GM18520 (cell line): ENCODE results near the gene OR10K2.
"Not testable (repeated sequence)": the region's sequence is repeated elsewhere in the genome, so short reads cannot be mapped to it uniquely, and the experiment has no call there.

Experiments
- ATAC-seq: cut with Tn5 transposase; IDR thresholded peaks from one replicate; pipeline ENCODE4 v1.9.1; 2021; ENCODE audit not compliant: unreplicated experiment

The OR10K2 gene, protein sequence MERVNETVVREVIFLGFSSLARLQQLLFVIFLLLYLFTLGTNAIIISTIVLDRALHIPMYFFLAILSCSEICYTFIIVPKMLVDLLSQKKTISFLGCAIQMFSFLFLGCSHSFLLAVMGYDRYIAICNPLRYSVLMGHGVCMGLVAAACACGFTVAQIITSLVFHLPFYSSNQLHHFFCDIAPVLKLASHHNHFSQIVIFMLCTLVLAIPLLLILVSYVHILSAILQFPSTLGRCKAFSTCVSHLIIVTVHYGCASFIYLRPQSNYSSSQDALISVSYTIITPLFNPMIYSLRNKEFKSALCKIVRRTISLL

DNA sequence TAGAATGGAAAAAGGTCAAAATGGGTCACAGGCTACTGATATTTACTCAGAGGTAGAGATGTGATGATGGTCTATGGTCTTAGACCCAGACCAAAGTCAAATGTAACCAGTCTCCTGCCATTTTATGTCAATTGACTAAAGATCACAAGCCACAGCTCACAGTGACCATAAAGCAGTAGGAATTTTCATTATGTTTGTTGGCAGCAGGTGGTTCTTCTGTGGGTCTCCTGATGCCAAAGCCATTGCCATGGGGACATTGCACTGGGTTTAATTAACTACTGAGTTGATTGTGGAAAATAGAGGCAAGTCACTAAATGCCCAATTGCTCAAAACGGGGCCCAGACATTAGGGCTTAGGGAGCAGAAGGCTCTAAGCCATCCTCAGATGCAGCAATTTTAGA is at the start of gene OR10K2:
Gene OR10K2, minus strand, starts transcription at position 101 of the 400 bp plus-strand sequence. CDS start 5,371 bp downstream, outside the sequence.
- ATAC-seq: no peak

DNA sequence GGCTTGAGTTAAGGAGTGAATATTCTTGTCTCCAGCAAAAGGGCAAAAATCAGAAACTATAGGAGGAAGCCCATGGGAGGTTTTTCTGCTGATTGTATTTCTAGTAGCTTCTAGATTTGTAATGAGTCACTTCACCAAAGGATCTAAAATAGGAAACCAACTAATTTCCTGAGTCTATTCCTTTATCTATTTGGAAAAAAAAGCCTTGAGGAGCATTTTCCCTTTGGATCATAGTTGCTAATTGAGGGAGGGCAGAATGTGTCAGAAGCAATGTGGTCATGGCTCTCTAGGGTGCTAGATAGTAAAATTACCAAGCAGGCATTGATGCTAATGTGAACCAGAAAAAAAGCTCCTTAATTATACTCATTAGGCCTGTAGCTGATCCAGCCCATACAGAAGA is 45.9 kb upstream of the OR10K2 start, which contains the start of gene OR10R2:
Gene OR10R2, plus strand, starts transcription at position 301 of the 400 bp plus-strand sequence. CDS start 106 bp downstream, outside the sequence.
- no peak for ATAC-seq

DNA sequence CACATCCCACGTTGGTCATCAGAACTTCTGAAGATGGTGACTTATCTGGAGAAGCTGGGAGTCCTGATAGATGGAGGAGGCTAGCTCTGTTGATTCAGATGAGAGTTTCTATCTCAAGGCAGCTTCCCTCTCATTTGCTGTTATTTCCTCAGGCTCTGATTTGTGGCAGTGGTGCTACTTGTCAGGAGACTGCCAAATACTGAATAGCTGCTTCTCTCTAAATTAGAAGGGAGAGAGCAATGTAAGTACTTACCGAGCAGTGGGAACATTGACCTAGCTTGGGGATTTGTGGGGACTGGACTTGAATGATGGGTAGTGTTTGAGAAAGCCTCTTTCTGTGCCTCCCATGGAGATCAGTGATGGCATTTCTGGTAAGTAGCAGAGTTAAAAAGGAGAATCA is 35.5 kb upstream of the OR10K2 start, which contains the start of gene OR10K1:
Gene OR10K1, plus strand, starts transcription at position 301 of the 400 bp plus-strand sequence. CDS start 3,728 bp downstream, outside the sequence.
- ATAC-seq: no peak

DNA sequence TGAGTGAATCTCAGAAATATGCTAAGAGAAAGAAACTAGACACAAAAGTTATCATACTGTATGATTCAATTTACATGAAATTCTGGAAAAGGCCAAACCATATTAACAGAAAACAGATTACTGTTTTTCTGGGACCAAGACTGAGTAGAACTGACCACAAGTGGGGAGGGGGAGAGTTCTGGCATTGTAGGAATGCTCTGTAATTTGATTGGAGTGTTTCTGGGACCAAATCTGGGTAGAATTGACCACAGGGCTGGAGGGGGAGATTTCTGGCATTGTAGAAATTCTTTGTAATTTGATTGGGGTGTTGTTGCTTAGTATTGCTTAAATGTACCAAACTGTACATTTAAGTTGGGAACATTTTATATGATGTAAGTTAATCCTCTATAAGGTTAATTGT is 32.2 kb upstream of the OR10K2 start:
- no peak for ATAC-seq

DNA sequence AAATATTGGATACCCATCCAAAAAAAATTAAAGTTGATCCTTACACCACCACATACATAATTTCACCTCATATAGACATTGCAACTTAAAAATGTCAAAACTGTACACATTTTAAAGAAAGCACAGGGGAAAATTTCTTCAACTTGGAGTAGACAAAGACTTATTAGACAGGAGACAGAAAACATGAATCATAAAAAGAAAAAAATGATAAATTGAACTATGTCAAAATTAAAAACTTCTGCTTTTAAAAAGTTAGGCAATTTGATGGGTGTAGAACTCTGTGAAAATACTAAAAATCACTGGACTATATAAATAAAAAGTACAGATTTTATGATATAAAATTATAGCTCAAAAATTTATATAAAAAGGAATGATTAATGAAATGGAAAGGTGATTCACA is 31.2 kb upstream of the OR10K2 start:
- ATAC-seq: no peak

DNA sequence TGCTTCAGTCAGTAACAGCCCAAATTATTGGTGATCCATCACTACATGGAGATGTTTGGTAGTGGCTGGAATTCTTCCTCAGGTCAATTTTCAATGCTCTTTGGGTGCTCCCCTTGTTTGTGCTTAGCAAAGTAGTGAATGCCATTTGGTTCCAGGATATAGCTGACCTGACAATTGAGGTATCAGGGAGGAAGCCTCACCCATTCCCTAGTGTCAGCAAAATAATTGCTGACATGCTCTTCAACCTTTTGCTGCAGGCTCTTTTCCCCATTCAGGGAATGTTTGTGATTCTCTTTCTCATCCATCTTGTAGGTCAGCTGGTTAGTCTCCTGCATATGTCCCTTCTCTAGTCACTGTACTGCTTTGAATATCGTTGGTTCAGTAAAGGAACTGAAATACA is 28.5 kb upstream of the OR10K2 start:
- ATAC-seq: no peak

DNA sequence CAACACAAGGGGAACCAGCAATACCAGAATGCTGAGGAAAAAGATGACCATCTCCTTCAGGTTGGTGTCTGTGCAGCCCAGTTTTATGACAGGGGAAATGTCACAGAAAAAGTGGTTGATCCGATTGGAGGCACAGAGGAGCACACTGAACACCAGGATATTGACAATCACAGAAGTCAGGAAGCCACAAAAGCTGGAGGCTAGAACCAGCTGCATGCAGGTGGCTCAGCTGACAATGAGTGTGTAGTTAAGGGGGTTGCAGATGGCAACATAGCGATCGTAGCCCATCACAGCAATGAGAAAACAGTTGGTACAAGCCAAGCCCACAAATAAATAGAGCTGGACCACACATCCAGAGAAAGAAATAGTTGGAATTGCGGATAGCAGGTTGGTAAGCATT is 19.3 kb upstream of the OR10K2 start:
- no peak for ATAC-seq

DNA sequence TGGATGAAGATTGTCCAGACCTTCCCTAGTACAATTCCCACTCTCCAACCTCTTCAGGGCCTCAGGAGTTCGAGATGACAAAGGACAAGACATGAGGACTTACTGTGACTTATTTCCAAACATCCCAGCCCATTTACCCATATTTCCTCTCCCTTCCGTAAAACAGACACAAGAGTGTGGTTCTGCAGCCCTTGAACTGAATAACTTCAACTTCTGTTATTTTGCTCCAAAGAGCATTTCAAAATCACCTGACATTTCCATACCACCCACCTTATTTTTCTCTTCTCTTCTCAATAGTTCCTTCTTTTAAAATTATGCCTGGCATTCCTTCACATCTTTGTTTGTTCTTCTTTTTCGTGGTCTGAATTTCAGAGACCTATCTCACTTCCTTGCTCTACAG is 8.7 kb upstream of the OR10K2 start:
- ATAC-seq: no peak

DNA sequence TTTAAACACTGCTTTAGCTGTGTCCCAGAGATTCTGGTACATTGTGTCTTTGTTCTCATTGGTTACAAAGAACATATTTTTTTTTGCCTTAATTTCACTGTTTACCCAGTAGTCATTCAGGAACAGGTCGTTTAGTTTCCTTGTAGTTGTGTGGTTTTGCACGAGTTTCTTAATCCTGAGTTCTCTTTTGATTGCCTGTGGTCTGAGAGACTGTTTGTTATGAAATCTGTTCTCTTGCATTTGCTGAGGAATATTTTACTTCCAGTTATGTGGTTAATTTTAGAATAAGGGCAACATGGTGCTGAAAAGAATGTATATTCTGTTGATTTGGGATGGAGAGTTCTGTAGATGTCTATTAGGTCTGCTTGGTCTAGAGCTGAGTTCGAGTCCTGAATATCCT is 4.1 kb upstream of the OR10K2 start:
- not testable (repeated sequence) for ATAC-seq

DNA sequence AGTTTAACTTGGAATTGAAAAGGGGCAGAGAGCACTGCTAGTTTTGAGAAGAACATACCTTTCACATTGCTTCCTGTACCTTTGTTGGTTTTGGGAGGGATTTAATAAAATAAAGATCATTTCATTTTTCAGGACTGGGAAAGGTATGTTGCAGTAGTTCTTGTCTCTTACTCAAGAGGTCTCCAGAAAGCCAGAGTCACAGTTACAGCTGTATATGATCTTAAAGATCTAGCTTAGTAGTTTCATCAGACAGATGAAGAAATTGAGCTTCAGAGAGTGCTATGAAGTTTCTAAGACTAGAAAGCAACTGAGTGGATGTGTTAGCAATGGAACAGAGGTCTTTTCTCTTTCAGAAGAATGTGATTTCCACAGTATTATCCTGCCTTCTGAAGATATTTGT is 1.0 kb downstream of the OR10K2 start:
- ATAC-seq: no peak

DNA sequence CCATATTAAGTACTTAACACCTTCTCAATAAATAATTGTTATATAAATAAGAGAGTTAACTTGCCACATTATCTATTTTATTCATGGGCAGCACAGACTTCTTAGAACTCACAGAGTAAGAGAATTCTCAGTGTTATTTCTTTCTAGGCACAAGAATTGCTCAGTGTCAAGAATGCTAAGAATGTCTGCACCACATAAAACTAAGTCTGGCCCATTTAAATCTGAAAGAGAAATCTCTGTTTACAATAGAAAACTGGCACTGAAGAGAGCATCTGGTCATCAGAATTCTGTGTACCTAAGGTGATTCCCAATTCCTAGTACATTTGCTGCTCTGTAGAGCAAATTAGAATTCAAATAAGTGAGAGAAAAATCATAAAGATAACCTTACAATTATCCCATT is 3.8 kb downstream of the OR10K2 start:
- ATAC-seq: no peak

DNA sequence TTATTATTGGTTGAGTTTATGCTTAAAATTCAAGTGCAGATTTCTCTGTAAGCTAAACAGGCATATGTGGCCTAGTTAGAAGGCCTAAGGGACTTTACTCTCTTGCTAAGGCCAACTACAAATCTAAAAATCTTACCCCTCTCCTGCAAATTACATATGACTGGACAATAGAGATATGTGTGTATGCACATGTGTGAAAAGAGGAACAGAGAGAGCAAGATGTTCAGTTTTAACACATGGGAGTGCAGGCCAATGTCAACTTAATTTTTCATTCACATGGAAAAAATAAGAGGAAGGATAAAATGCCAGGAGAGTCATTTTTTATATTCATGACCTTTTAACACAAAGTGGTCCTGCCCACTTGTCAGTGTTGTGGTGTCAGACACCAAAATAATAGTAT is 8.5 kb downstream of the OR10K2 start:
- ATAC-seq: no peak

DNA sequence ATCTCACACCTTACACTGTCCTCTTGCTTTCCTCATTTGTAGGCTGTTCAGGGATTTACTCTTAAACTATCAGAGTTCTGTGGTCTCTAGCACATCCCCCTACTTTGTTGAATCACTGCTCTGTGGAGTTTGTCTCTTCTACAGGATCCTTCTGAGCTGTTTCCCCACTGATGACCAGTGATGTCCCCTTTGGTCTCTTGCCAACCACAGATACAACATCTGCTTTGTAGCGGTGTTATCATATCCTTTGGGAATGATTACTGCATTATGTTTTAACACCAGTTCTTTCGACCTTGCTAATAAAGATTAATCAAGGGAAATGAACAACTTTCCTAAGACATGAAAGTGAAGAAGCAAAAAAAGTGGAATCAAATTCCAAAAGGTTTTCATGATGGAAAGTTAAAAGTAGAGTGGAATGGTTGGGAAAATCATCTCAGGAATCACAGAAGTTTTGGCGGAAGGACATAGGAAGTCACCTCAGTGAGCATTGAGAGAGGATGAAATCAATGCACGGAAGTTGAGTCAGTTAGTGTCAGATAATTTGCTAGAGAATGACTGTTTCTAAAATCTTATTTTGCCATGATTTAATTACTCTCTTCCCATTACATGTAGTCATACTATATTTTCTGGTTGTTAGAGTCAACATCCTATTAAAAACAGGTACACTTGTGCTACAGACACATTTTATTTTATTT is 11.2 kb downstream of the OR10K2 start:
- ATAC-seq: no peak

DNA sequence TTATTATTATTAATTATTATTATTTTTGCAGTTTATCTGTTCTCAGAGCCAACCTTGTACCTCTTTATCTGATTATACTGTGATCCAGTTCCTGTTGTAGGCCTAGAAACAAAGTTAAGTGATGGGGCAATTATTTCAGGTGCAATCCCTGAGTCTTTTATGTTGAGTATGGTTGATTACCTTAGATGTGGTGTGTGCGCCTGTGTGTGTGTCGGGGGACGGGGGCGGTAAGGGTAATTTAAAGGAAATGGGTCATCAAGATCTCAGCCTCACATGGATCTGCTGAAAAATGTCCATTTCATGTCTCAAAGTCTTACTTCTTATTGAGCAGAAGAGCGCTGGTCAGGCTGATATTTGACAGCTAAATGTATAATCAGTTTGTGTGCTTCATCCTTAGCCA is 18.9 kb downstream of the OR10K2 start:
- ATAC-seq: no peak

DNA sequence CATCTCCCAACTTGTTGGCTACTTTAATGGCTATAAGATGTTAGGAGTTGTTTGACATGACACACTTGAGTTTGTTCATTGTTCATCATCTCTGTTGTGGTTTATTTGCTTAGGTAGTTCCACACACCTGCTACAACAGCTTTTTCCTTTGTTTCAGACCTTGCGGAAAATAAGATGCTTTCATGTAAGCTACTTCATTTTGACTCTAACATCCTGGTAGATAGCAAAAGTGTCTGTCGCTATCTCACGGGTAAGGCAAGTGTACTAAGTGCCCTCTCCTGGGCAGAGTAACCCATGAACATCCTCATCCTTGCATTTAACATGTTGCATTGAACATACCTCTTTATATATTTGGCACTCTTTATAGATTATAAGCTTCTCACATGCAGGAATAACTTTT is 25.2 kb downstream of the OR10K2 start:
- no peak for ATAC-seq

DNA sequence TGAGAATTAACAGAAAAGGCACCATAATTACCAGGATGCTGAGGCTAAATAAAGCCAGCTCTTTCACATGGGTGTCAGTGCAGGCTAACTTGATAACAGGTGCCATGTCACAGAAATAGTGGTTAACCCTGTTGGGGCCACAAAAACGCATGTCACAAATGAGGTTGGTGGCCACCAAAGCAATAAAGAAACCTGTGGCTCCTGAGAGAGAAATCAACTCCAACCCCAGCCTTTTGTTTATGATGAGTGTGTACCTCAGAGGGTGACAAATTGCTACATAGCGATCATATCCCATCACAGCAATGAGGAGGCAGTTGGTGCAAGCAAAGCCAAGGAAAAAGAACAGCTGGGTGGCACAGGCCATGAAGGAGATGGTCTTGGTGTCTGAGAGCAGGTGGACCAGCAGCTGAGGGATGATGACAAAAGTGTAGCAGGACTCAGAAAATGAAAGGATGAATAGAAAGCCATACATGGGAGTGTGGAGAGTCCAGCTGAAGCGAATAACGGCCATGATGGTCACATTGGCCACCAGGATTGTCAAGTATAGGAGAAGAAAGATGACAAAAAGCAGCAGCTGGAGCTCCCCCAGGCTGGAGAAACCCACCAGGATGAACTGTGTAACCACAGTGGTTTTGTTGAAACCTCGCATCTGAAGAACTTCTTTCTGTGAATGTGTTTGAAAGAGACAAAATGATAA is 27.1 kb downstream of the OR10K2 start, which contains the start of gene OR10T2:
Gene OR10T2, minus strand, starts transcription at position 649 of the 697 bp plus-strand sequence. Its CDS starts 0 bp downstream, at position 649.
- ATAC-seq: no peak

DNA sequence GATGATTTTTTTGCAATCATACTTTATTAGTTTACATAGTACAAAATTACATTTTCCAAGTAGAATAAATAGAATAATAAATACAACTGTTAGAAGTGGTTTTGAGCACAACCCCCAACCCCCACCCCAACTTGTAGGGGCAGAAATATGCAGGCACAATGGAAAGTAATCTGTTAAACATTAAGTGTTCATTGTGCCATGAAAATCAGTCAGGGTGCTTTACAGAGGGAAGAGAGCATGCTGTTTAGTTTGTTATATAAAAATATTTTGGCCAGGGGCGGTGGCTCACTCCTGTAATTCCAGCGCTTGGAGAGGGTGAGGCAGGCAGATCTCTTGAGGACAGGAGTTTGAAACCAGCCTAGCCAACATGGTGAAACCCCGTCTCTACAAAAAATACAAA is 29.4 kb downstream of the OR10K2 start:
- no peak for ATAC-seq

DNA sequence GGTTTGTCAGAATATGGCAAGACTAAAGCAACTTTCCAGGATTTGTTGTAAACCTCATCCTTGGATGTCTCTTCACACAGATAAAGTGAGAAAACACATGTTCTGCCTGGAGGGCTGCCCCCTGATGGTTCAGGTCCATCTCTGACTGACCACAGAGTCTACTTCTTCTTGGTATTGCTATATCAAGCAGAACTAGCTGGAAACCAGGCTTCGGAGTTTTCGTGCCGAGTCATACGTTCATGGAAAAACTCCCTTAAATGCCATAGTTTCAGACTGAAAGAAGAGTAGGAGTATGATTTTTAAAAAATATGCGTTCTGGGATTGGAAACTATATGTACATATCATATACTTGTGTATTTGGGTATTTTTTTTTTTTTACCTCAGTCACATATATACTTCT is 32.6 kb downstream of the OR10K2 start:
- no peak for ATAC-seq

DNA sequence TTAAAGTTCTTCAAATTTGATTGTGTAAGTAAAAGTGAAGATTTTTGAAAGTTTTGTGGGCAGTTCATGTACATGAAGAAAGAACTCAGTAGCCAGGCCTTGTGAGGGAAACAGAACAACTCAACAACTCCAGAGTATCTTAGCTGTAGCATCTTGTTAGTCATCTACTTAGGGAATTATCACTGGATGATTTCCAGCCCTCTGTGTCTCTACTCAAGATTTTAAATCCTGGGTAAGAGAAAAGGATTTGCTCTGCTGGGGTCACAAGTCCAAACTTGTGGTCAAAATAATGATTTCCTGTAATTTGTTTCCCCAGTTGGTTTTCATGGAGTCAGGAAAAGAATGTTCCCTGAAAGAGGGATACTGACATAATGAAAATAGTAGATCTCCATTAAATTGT is 34.9 kb downstream of the OR10K2 start:
- no peak for ATAC-seq

DNA sequence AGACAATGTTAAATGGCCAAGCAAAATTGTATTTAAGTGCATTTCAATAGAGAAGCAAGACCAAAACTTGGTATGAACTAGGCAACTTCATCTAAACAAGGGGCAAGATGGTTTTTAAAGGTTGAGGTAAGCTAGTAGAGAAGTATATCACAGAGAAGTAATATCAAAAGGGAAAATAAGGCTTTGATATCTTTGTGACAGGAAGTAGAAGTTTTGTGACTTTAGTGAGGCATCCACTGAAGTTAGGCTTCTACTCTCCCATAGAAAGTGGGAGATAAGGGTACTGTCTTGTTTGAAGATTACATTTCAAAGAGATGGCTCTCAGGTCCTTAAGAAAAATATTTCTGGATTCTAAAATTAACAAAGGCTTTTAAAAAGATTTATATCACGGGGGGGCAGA is 35.7 kb downstream of the OR10K2 start:
- ATAC-seq: no peak

DNA sequence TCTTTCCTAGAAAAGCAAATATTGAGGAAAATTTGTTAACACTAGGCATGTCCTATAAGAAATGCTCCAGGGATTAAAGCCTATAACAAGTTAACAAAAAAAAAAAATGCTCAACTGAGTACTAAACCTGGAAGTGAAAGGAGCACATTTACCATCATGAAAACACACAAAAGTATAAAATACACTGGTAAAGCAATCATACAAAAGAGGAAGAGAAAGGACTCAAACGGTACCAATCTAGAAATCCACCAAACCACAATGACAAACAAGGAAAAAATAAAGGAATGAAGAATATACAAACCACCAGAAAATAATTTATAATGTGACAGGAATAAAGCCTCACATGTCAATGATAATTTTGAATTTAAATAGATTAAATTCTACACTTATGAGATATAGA is 51.2 kb downstream of the OR10K2 start:
- no peak for ATAC-seq

DNA sequence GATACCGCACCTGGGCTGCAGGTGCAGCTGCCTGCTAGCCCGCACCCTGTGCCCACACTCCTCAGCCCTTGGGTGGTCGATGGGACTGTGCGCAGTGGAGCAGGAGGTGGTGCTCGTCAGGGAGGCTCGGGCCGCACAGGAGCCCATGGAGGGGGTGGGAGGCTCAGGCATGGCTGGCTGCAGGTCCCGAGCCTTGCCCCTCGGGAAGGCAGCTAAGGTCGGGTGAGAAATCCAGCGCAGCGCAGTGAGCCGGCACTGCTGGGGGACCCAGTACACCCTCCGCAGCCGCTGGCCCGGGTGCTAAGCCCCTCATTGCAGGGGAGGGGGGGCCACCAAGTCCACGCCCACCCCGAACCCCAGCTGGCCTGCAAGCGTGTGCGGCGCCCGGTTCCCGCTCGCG is 51.9 kb downstream of the OR10K2 start:
- ATAC-seq: not testable (repeated sequence)
